K562 (cell line): ENCODE data around the gene DUSP9. TPM values are rescaled to one million over a fixed set of nuclear protein-coding genes. Genes with fewer than 3 reads are reported as not detected.

Source experiments
- BHLHE40 ChIP-seq: IDR thresholded peaks from 2 replicates; pipeline ENCODE4 v1.6.1; 2011; ENCODE audit warnings: low read length, improper control_type of control experiment
- CREB1 ChIP-seq, 2 experiments: sonication (generic) in 1 of 2; formaldehyde crosslinking in 1 of 2; IDR thresholded peaks; 2 replicates each; pipeline versions ENCODE4 v1.6.1 to v1.8.0; 2012 to 2022; ENCODE audit warnings: inconsistent platforms in 1 of 2, mild to moderate bottlenecking in 1 of 2, missing genetic modification reagents in 1 of 2, moderate library complexity in 1 of 2
- MYC ChIP-seq, 2 experiments: fragments of 250-450 bp in 1 of 2; sonication (Bioruptor Pico) in 1 of 2; IDR thresholded peaks; 2 replicates each; pipeline versions ENCODE4 v1.5.1 to v1.6.1; 2012 to 2021; ENCODE audit warnings: low read depth in 2 of 2, borderline replicate concordance in 1 of 2, improper control_type of control experiment in 1 of 2, low read length in 1 of 2, mild to moderate bottlenecking in 1 of 2, moderate library complexity in 1 of 2
- NONO ChIP-seq, 2 experiments: fragments of 200-400 bp in 1 of 2; fragments of 450-650 bp in 1 of 2; formaldehyde crosslinking in 1 of 2; IDR thresholded peaks; 2 replicates each; pipeline ENCODE4 v1.6.1; 2017; ENCODE audit warnings: low read depth in 2 of 2, mild to moderate bottlenecking in 2 of 2, moderate library complexity in 2 of 2, low read length in 1 of 2
- RB1 ChIP-seq: fragments of 450-650 bp; IDR thresholded peaks from 2 replicates; pipeline ENCODE4 v1.6.1; 2017; ENCODE audit warnings: low read depth, mild to moderate bottlenecking
- polyA plus RNA-seq, 8 experiments: library from polyadenylated mRNA; depleted of rRNA in 4 of 8; stranded (reverse) in 5 of 8; unstranded in 3 of 8; fragments of >200 nt; fragmentation: Nextera tagmentation in 2 of 8; fragmentation: Illumina TruSeq in 1 of 8; extraction: Ambion mirVana in 2 of 8; extraction: Trizol in 1 of 8; gene quantifications; 2 replicates each; pipeline versions ENCODE4 v1.2.1 to v1.2.3, GENCODE V29; 2011 to 2014; ENCODE audit warnings: inconsistent platforms in 1 of 8, missing spikeins in 1 of 8
- total RNA-seq, 7 experiments: library from RNA; depleted of rRNA in 6 of 7; stranded (reverse); fragments of >200 nt in 6 of 7; fragmentation: Illumina TruSeq in 2 of 7; extraction: Trizol in 2 of 7; gene quantifications; 2 replicates each; pipeline versions ENCODE4 v1.2.1 to v1.2.3, GENCODE V29; 2011 to 2021; ENCODE audit warnings: low replicate concordance in 1 of 7
- TF ChIP-seq, protein P1 (sequence below), 3 experiments: IDR thresholded peaks in 2 of 3; conservative IDR thresholded peaks in 1 of 3; 2 replicates each; pipeline ENCODE4 v1.5.1; 2011 to 2012; ENCODE audit warnings: low read length in 3 of 3, mild to moderate bottlenecking in 3 of 3, control low read depth in 2 of 3, improper control_type of control experiment in 1 of 3, inconsistent platforms in 1 of 3, low read depth in 1 of 3, mixed read lengths in 1 of 3, moderate library complexity in 1 of 3; ENCODE audit not compliant: insufficient read depth in 2 of 3
- TF ChIP-seq, protein P2 (sequence below): sonication (generic); formaldehyde crosslinking; IDR thresholded peaks from 2 replicates; pipeline ENCODE4 v1.8.0; 2022; ENCODE audit warnings: missing genetic modification reagents, mild to moderate bottlenecking, moderate library complexity, borderline replicate concordance

Gene DUSP9
- total and polyA plus RNA-seq, 9 of the 15 experiments (the other 6 are each of a cell fraction or from before 2014, with no cell fraction given) = 0.11 to 14.1 (median 5.5) TPM

DNA sequence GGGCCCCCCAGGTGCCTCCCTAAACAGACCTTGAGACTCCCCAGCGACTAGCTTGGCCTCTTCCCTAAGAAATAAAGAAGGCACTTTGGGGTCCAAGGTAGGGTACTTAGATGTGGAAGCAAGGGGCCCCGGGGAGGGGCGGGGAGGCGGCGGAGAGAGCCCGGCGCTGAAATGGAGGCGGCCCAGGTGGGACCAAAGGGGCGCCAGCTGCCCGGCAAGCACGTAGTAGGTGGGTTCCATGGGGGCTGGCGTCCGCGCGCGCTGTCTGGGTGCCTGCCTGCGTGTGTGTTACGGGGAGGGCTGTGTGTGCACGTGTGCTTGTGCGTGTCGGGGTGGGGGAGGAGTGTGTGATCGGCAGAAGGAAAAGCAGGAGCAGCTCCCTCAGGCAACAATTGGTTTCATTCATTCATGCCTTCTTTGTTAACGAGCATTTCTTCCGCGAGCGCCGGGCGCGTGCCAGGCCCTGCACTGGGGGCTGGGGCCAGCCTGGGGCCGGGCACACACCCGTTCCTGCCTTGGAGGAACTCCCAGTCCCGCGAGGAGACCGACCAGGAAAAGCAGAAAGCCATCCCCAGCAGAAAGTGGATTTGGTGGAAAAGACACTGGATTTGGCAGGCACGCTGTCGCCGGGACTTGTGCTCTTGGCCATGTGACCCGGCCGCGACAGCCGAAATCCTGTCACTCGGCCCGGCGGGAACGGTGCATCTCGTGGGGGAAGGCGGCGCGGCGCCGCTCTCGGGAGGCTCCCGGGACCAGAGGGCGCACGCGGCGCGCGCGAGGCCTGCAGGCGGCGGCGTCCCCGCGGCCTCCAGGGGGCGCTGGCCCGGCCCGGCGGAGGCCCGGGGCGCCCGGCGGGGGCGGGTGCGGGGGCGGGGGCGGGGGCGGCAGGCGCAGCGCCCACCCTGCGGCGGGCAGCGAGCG lies 3.3 kb upstream of the DUSP9 start (continued):
- TF ChIP-seq MYC (IDR thresholded peaks at IDR 0.05; ENCODE audit: low read depth, low read length) (peak; percentile 58; the same call in 1 of the 2 replicates), MYC (CRISPR knock-in tag; IDR thresholded peaks at IDR 0.05; ENCODE audit: borderline replicate concordance, low read depth) (no peak), CREB1 (IDR thresholded peaks at IDR 0.05) (no peak), CREB1 (CRISPR knock-in tag; IDR thresholded peaks at IDR 0.05) (peak; percentile 18; the same call in 1 of the 2 replicates), NONO (IDR thresholded peaks at IDR 0.05; ENCODE audit: low read depth in 2 of 2, low read length in 1 of 2) (no peak), BHLHE40 (0 out of 2 replicates have a peak, but pooled peaks have one; percentile 14), RB1 (peak; percentile 38; the same call in 1 of the 2 replicates)
- TF ChIP-seq, protein P1, sequence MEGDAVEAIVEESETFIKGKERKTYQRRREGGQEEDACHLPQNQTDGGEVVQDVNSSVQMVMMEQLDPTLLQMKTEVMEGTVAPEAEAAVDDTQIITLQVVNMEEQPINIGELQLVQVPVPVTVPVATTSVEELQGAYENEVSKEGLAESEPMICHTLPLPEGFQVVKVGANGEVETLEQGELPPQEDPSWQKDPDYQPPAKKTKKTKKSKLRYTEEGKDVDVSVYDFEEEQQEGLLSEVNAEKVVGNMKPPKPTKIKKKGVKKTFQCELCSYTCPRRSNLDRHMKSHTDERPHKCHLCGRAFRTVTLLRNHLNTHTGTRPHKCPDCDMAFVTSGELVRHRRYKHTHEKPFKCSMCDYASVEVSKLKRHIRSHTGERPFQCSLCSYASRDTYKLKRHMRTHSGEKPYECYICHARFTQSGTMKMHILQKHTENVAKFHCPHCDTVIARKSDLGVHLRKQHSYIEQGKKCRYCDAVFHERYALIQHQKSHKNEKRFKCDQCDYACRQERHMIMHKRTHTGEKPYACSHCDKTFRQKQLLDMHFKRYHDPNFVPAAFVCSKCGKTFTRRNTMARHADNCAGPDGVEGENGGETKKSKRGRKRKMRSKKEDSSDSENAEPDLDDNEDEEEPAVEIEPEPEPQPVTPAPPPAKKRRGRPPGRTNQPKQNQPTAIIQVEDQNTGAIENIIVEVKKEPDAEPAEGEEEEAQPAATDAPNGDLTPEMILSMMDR (IDR thresholded peaks at IDR 0.05 in 2 of 3, conservative IDR thresholded peaks at IDR 0.05 in 1 of 3; ENCODE audit: insufficient read depth in 2 of 3, low read depth in 1 of 3, low read length in 3 of 3) = peak in 2 of 3 experiments; percentile 48 to 74; a peak in 4 of 6 replicates
- TF ChIP-seq, protein P2, sequence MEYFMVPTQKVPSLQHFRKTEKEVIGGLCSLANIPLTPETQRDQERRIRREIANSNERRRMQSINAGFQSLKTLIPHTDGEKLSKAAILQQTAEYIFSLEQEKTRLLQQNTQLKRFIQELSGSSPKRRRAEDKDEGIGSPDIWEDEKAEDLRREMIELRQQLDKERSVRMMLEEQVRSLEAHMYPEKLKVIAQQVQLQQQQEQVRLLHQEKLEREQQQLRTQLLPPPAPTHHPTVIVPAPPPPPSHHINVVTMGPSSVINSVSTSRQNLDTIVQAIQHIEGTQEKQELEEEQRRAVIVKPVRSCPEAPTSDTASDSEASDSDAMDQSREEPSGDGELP (CRISPR knock-in tag) = peak; percentile 41; the same call in 1 of the 2 replicates
